Measurements from ENCODE around the gene TXNRD3.

The TXNRD3 gene

DNA sequence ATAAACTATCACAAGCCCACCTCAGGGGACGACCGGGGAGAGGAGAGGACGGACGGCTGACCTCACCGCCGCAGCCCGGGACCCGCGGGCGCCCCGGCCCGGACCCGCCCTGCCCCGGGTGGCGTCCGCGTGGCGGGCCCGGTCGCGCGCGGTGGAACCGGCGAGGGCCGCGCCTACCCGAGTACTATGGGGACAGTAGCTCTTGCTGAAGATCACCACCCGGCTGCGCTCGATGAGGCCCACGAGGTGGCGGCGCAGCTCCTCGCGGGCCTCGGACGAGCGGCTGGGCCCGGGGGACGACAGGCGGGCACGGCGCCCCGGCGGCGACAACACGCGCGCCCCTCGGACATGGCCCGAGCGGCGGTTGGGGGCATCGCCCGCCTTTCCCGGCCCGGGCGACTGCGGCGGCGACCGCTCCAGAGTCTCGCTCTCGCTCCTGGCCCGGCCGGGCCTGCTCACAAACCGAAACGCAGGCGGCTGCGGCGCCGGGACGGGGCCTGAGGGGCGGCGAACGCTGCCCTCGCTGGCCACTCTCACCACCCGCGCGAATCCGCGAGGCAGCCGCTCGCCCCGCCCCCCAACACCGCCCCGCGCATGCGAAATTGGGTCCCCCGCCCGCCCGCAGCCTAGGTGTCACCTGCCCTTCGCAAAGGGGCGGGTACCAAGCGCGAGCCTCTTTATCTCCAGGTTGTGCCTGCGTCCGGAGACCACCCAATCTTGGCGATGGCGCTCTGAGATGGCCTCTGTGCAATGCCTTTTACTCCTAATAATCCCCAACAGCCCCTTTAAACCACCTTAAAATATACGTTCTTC is at the start of gene TXNRD3:
Gene TXNRD3, minus strand, starts transcription at position 554 of the 813 bp plus-strand sequence.
- peak; percentile 75 for DNase-seq (ENCODE audit: low read depth)

GRCh38 chr3:126703512-126704493 is 48.9 kb upstream of the TXNRD3 start, which contains the start of gene CHCHD6:
CHCHD6 (plus strand) TSS chr3:126704240; CDS start chr3:126704313, 73 bp downstream.
- peak; percentile 93 for DNase-seq (ENCODE audit: low read depth)

DNA sequence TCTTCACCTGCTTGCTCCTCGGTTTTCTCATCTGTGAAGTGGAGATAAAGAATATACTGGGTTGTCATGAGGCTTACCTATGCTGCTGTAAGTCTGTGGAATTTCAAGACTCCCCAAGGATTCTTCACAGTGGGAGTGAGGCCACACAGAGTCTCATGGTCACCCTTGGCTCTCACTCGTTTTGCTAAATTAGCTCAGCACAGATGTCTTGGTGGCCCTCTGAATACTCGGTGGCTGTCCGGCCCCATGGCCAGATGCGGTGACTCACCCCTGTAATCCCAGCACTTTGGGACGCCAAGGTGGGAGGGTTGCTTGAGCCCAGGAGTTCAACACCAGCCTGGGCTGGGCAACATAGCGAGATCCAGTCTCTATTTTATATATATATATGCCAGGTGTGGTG is 44.1 kb upstream of the TXNRD3 start:
- DNase-seq (ENCODE audit: low read depth), result no peak

DNA sequence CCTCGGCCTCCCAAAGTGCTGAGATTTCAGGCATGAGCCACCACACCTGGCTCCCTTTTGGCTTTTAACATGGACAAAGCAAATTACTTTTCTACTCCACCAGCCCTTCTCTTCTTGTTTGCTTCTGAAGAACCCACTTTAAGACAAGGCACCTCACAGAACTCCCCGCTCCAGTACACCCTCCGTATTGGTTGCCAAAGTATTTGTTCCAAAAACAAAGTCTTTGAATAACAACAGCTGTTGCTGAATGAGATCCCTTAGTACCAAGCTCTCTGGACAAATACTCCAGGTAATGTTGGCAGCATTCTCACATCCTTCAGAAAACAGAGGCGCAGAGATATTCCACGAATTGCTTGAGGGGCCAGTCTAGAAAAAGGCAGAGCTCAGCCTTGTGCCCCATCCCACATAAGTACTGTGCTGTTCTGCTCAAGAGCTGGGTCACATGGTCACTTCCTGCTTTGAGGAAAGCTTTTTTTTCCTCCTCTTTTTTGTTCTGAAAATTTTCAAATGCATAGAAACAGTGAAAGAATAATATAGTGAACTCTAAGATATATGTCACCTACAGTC is 41.9 kb upstream of the TXNRD3 start:
- no peak for DNase-seq (ENCODE audit: low read depth)

- no peak for DNase-seq (ENCODE audit: low read depth)
Observed at GRCh38 chr3:126693921-126694320, 39.0 kb upstream of the TXNRD3 start.

GRCh38 chr3:126692858-126693257 is 37.9 kb upstream of the TXNRD3 start:
- no peak for DNase-seq (ENCODE audit: low read depth)

DNA sequence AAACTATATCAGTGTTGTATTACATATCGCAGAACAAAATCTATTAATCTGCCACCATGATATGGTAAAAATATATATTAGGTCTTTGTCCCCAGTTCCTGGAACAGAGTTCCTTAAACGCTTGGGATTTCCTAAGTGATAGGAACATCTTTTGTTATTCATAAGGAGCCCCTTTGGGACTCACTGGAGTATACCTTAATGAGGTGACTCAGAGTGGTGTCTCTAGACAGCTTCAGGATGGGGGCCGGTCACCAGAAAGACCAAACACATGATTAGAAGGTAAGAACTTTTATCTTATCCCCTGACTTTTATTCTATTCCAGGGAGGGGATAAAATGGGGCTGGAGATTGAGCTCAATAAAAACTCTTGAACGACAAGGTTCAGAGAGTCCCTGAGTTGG is 36.8 kb upstream of the TXNRD3 start:
- DNase-seq (ENCODE audit: low read depth), result no peak

GRCh38 chr3:126685493-126685892 is 30.6 kb upstream of the TXNRD3 start:
- no peak for DNase-seq (ENCODE audit: low read depth)

GRCh38 chr3:126685021-126685420 is 30.1 kb upstream of the TXNRD3 start:
- DNase-seq (ENCODE audit: low read depth), result no peak

GRCh38 chr3:126684218-126684751 is 29.4 kb upstream of the TXNRD3 start:
- DNase-seq (ENCODE audit: low read depth), result no peak

DNA sequence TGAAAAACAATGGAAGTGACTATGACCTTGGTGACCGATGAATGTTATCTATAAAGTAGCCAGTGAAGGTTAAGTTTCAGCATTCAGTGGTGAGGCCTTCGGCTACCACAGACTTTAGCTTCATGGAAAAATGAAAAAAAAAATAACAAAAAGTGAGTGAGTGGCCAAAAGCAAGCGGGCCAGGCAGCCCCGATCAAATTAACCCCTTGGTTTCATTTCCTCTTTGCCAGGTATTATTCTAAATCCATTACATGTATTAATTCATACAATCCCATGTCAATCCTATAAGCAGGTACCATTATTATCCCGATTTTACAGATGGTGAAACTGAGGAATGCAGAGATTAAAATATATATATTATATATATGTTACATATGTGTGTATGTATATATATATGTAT is 28.1 kb upstream of the TXNRD3 start:
- DNase-seq (ENCODE audit: low read depth), result no peak

DNA sequence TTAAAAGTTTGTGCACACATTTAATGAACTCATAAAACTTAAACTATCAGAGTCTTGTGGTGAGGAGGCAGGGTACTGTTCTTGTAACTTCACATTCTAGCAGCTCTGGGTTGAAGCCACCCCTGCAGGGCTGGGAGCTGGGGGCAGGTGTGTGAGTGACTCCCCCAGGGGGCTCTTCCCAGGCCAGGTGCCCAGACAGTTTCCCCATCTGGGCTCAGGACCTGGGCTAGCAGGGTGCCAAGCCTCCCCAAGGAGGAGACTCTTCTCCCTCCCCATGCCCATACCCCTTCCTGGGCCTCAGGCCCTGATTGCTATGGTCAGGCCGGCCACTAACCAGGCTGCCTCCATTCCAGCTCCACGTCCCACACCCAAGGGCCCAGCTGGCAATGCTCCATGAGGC is 27.1 kb upstream of the TXNRD3 start:
- DNase-seq (ENCODE audit: low read depth), result no peak

DNA sequence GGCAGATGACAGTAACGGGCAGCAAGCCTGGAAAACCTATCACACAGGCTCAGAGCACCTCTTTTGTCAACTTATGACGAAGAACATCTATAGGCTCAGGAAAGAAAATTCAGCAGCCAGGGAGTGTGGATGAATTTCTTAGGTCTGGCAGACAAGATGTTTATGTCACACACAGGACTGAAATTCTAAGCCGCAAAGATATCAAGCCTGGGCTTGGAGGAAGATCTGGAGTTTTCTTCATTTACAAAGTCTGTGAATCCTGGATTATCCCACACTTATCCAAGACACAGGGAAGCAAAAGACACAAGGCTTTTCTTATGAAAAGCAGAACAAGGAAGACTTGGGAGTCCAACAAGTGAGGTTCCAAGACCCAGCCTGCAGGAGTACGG is 25.7 kb upstream of the TXNRD3 start:
- DNase-seq (ENCODE audit: low read depth), result no peak

GRCh38 chr3:126679831-126680666 is 25.1 kb upstream of the TXNRD3 start:
- DNase-seq (ENCODE audit: low read depth), result no peak

GRCh38 chr3:126679318-126679751 is 24.4 kb upstream of the TXNRD3 start:
- DNase-seq (ENCODE audit: low read depth), result peak; percentile 71

GRCh38 chr3:126678693-126679317 is 23.9 kb upstream of the TXNRD3 start:
- DNase-seq (ENCODE audit: low read depth), result no peak

GRCh38 chr3:126677862-126678503 is 23.1 kb upstream of the TXNRD3 start:
- DNase-seq (ENCODE audit: low read depth), result no peak

GRCh38 chr3:126676919-126677705 is 22.2 kb upstream of the TXNRD3 start:
- DNase-seq (ENCODE audit: low read depth), result no peak

- no peak for DNase-seq (ENCODE audit: low read depth)
Observed at GRCh38 chr3:126672741-126673140, 17.8 kb upstream of the TXNRD3 start.
